Vagina (tissue), 2 donors: Measurements from ENCODE around the gene ADAMTS12.

Source experiments
- POLR2A ChIP-seq, 2 donors: fragments of 450-650 bp; IDR thresholded peaks; one replicate each; pipeline ENCODE4 v1.6.1; 2017; ENCODE audit warnings: antibody characterized with exemption in 2 of 2, mild to moderate bottlenecking in 2 of 2, moderate library complexity in 2 of 2
- TF ChIP-seq, protein P1 (sequence below), 3 experiments: fragments of 450-650 bp in 2 of 3; fragments of 200-600 bp in 1 of 3; sonication (generic) in 1 of 3; IDR thresholded peaks; one replicate each; pipeline ENCODE4 v1.5.1; 2017 to 2019; ENCODE audit warnings: antibody characterized with exemption in 3 of 3, mild to moderate bottlenecking in 2 of 3, moderate library complexity in 2 of 3

DNA sequence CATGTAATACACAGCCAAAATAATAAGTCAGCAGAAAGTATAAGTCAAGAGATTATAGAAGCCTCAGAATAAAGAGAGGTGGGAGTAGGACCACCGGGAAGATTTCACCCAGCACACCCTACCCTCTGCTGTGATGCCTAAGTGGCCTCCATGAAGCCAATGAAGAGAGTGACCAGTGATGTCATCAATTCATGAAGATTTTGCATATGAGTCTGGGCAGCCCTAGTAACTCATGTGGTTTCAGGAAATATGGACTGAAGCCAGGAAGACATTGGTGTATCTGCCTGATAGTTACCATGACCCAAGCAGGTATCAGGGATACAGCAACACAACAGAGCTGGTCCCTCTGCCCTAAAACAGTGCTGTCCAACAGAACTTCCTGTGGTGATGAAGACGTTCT is 135.3 kb downstream of the ADAMTS12 start:
- TF ChIP-seq, protein P1, sequence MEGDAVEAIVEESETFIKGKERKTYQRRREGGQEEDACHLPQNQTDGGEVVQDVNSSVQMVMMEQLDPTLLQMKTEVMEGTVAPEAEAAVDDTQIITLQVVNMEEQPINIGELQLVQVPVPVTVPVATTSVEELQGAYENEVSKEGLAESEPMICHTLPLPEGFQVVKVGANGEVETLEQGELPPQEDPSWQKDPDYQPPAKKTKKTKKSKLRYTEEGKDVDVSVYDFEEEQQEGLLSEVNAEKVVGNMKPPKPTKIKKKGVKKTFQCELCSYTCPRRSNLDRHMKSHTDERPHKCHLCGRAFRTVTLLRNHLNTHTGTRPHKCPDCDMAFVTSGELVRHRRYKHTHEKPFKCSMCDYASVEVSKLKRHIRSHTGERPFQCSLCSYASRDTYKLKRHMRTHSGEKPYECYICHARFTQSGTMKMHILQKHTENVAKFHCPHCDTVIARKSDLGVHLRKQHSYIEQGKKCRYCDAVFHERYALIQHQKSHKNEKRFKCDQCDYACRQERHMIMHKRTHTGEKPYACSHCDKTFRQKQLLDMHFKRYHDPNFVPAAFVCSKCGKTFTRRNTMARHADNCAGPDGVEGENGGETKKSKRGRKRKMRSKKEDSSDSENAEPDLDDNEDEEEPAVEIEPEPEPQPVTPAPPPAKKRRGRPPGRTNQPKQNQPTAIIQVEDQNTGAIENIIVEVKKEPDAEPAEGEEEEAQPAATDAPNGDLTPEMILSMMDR (IDR thresholded peaks at IDR 0.05) = no peak
- TF ChIP-seq POLR2A (IDR thresholded peaks at IDR 0.05) = no peak
